HTR-8/SVneo (cell line): Measurements from ENCODE around the gene PDE7B.
A peak's percentile ranks its signal among the peaks of the same experiment; 100 is the strongest.
"Not testable (repeated sequence)": the region's sequence is repeated elsewhere in the genome, so short reads cannot be mapped to it uniquely, and the experiment has no call there.

ENCODE experiments used
- DNase-seq: peaks from one replicate; pipeline ENCODE4 v3.0.0; 2011; ENCODE audit warnings: low spot score, mixed read lengths; ENCODE audit not compliant: insufficient read length
- FAIRE-seq: peaks from 2 replicates; lab custom pipeline; 2011; peaks lifted over from hg19 to GRCh38; lab: Jason Lieb, UNC

Gene PDE7B

GRCh38 chr6:135842618-135843392 lies 8.7 kb upstream of the PDE7B start:
- FAIRE-seq (no peak), DNase-seq (no peak)

GRCh38 chr6:135850882-135851281 lies 619 bp upstream of the PDE7B start:
- FAIRE-seq = no peak
- DNase-seq = no peak

- DNase-seq (no peak), FAIRE-seq (no peak)
These were observed 1.2 kb downstream of the PDE7B start for GRCh38 chr6:135852746-135853145.

DNA sequence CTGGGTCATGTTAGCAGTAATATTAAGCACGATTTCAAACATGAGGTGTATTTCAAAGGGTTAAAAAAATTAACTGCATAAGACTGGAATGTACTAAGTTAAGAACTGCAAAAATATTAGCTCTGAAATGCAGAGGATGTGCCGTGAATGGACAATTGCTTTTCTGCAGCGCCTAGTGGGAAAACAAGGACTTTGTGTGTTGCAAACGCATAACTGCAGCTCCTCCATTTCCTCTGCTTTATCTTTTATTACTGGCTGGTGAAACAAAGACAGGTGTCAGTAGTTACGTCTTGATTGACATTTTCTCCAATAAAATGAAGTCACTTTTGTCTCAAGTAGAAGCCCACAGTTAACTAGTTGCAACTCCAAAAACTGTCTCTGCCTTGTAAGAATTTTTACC lies 1.7 kb downstream of the PDE7B start:
- FAIRE-seq (no peak), DNase-seq (no peak)

- no peak for DNase-seq
- no peak for FAIRE-seq
These were observed 2.5 kb downstream of the PDE7B start for GRCh38 chr6:135853986-135854385.

- no peak for DNase-seq
- no peak for FAIRE-seq
These were observed 3.3 kb downstream of the PDE7B start for GRCh38 chr6:135854799-135855198.

- no peak for FAIRE-seq
- no peak for DNase-seq
These were observed 7.4 kb downstream of the PDE7B start for GRCh38 chr6:135858931-135859330.

DNA sequence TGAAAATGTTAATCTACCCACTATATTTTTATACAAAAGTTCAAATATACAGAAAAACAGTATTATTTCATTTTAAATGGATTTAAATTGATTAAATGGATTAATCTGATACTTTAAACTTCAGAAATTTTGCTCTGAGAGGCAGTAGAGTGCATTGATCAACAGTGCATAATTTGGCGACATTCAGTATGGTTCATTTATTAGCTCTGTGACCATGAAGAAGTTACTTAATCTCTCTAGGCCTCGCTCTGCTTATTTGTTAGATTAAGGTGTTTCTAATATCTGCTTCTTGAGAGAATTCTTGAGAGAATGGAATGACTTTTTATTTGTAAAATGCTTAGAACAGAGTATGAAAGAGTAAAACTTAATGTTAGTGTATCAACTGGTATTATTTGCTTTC lies 8.9 kb downstream of the PDE7B start:
- no peak for FAIRE-seq
- DNase-seq = no peak

- FAIRE-seq = no peak
- DNase-seq = no peak
These were observed 9.7 kb downstream of the PDE7B start for GRCh38 chr6:135861189-135861588.

GRCh38 chr6:135864929-135865328 lies 13.4 kb downstream of the PDE7B start:
- FAIRE-seq, DNase-seq: not testable (repeated sequence)

DNA sequence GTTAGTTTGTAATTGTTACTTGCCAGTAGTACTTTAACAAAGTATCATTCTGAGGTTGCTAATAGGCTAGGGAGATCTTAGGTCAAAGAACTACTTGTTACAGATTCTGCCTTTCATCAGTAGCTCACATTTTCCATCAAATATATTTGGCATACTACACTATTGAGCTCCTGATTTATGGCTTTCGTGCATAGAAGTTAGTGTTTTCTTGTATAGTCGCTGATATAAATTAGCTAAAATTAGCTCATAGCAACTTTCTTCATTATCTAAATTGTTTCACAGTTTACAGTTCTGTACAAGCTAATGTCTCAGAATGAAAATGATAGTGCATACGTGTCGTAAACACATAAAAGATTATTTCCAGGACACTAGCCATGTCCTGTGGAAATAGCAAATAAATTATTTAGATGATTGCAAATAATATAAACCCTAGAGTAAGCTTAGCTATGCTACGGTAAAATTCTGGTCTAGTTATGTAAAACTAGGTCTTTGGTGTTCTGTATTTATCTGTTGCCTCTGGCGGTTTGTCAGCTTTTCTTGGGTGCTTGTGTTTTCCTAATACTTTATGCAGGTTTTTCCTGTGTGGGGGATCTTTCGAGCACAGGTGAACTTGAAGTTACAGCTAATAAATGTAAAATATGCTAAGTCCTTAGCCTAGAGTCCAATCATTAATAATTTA lies 15.1 kb downstream of the PDE7B start:
- DNase-seq (no peak), FAIRE-seq (no peak)

DNA sequence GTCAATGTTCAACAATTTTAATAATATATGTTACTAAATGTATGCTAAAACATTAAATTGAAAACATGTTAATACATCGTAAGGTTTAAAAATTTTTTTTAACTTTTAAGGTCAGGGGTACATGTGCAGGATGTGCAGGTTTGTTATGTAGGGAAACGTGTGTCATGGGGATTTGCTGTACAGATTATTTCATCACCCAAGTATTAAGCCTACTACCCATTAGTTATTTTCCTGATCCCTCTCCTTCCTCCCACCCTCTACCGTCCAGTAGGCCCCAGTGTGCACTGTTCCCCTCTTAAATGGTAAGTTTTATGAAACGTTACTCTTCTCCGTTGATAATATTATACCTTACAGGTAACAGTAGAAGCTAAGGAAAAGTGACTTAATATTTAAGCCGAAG lies 15.8 kb downstream of the PDE7B start:
- DNase-seq = no peak
- no peak for FAIRE-seq

DNA sequence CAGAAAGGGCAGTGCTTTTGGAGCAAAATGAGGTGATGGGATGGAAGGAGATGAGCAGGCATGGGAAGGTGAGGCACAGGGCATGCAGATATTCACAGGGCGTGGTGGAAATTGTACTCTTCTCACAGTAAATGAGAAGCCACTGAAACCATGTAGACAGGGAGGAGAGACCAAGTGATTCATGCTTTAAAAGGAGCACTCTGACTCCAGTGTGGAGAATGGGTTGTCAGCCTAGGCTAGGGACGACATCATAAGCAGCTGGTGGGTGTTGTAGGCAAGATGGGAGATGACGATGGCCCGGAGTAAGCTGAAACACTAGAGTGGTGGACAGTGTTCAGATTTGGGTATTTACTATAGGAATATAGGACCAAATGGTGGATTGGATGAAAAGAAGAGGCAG lies 18.4 kb downstream of the PDE7B start:
- DNase-seq = no peak
- FAIRE-seq = no peak

DNA sequence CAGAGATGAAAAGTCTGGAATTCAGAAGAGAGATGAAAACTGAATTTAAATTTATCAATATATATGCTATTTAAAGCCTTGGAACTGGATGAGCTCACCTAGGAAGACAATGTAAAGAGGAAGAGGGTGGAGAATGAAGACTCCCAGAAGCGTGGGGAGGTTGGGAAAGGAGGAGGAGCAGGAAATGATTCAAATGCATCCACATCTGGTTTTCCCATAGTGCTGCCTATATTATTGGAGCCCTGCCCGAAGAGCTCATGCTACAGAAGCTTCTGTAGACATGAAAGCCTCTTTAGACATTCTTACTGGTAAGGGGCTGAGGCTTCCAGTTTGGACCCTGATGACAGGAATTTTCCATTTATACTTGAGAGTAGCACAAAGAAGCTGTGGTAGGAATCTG lies 19.2 kb downstream of the PDE7B start:
- DNase-seq (no peak), FAIRE-seq (no peak)

DNA sequence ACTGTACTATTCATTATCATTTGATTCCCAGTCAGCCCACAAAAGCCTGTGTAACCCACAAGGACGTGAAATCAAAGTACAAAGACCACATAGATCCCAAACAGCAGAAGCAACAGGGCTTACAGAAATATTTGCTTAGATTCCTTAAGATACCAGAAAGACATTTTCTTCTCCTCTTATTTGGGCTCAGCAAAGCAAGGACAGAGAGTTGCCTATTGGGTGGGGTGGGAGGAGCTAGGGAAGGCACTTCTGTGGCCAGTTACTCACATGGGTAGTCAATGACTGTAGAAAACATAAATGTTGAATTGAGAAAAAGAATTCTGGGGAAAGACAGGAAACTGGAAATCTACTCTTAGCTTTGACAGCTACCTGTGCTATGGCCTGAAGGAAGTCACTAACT lies 19.8 kb downstream of the PDE7B start:
- DNase-seq = no peak

DNA sequence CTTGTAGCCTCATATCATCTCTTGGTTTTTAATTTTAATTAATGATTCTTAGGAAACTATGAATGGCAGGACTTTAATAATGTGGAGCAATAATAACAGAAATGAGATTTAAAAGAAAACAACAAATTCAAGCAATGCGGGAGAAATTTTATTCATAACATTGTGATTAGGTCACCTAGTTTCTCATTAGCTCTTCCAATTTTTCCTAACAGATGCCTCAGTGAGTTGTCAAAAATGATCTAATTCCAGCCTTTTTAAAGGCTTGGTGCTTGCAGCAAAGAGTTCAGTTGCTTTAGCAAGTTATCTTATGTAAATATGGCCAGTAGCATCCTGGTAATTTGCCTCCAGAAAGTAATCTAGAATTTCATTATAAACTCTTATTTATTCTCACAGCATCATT lies 20.4 kb downstream of the PDE7B start:
- no peak for DNase-seq
- no peak for FAIRE-seq

More for the DNA sequence above, 19.8 kb downstream of the PDE7B start:
- FAIRE-seq = no peak

DNA sequence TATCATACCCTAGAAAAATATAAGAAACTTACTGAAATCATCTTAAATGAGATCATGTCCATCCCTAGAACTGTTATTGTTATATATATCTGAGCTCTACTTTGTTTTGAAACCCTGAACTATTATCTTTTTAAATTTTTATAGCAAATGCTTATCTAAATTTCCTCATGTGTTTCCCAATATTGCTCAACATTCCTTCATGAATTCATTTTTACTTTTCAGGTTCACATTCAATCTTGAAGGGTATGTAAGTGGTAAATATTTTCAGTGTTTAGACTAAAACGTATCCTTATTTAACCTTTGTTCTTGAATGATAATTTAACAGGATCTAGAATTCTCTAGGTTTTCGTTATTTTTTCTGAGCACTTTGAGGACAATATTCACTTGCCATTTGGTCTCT lies 23.9 kb downstream of the PDE7B start:
- FAIRE-seq (no peak), DNase-seq (no peak)

DNA sequence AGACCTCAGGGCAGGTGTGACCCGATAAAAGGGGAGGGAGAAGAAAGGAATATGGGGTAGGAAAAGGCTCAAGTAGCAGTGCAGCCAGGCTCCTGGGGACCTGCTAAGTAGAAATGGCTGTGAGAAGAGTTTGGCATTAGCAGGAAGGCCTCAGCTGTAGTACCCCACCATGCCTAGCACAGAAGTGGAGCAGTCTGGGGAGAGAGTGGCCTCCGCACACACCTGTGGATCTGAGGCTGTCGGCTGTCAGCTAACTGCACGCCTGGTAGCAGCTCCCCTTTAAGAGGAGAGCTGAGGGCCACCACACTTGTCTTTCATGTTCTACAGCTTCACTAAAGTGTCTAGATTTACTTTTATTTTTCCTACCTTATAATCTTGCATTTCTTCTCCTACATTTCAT lies 24.6 kb downstream of the PDE7B start:
- no peak for FAIRE-seq
- no peak for DNase-seq

GRCh38 chr6:135877666-135878065 lies 26.2 kb downstream of the PDE7B start:
- DNase-seq (no peak), FAIRE-seq (no peak)

DNA sequence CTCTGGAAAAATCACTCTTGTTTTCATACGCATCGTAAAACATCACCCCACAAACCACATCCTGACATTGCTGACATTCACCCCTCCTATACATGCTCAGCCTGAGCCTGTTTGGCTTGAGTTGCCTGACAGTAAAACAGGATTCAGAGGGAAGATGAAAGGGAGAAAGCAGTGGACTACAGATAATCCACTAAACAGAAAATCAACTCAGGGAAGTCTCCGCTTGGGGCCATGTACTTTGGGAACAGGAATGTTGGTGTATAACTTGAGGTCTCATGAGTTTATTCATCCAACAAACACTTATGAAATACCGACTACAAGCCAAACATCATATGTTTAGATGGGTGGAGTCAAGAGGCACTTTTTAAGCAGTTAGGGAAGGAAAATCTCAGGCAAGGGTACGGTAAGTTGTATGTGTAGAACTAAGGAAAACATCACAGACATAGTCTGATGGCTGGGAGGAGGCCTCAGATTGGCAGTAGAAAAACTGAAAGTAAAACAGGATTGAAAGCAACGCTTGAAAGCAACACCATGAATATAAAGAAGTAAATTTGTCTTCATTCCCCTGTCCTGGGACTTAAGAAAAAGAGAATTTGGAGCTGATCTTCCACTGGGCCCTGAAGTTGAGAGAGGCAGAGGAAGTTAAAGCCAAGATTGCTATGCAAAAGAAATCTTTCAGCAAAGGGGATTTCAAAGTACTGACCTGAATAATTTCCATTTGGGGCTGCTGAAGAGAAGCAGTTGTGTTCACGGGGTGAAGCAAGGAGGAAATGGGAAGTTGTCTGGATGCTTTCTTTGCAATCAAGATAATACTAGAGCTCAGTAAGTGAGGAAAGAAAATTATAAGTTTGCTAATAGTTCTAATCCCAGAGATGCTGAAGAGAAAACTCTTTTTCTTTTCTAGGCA lies 28.8 kb downstream of the PDE7B start:
- peak; percentile 64 for DNase-seq
- peak; percentile 73 for FAIRE-seq

DNA sequence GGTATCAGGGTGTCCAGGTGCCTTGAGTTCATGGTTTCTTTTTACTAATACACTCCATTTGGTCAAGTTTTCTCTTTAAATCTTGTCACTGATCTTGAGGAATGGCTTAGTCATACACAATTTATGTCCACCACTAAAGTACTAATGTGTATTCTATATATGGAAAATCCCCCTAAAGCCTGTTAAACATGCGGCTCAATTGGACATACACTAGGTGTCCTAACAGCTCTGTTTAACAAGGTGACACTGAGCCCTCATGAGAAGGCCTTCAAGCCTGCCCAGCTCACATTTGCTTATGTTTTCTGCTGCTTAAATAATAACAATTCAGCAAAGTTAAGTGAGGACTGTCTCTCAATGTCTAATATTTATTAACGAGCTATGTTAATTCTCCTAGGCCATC lies 31.5 kb downstream of the PDE7B start:
- DNase-seq = no peak
- no peak for FAIRE-seq
